Measurements from ENCODE around the gene ZNF276. TPM values are rescaled to one million over a fixed set of nuclear protein-coding genes. Genes with fewer than 3 reads are reported as not detected.

Gene ZNF276
- total and polyA plus RNA-seq, 2 of the 8 experiments (the other 6 are each of a cell fraction or from before 2014, with no cell fraction given): 6.4 to 9.3 TPM

- no peak overlapping the region for H2AK5ac ChIP-seq (ENCODE audit: low read depth, low read length)
- DNase-seq (ENCODE audit: low read depth in 1 of 2, low spot score in 2 of 2) (no peak), FAIRE-seq (no peak)
- H4K5ac ChIP-seq (ENCODE audit: insufficient read length, low read depth, low read length): no peak overlapping the region
- peaks cover 0 to 11% of the 10 kb centered on the region in 2 experiments; a peak in 1 of 4 replicates for H3K79me2 ChIP-seq (ENCODE audit: control insufficient read depth in 1 of 2, insufficient read depth in 2 of 2, low read length in 2 of 2)
- H3K4me1 ChIP-seq (replicated peaks in 1 of 4; ENCODE audit: control insufficient read depth in 3 of 4, insufficient read depth in 4 of 4, low read length in 3 of 4): peaks cover 0 to 7% (median 2%) of the 10 kb centered on the region in 4 experiments; a peak in 4 of 7 replicates
- no peak overlapping the region for H2BK120ac ChIP-seq (replicated peaks; ENCODE audit: low read depth, low read length)
- H3K79me1 ChIP-seq (ENCODE audit: low read depth, low read length): peaks cover 11% of the 10 kb centered on the region
- ChIA-PET CTCF (ENCODE audit: partially characterized antibody) (interaction anchor here (1.7 to 2.6 kb wide), 2 partner anchors 11 to 65 kb away, joined by 5 to 16 read pairs; no protein-coding TSS in a partner anchor), POLR2A (ENCODE audit: partially characterized antibody) (interaction anchor here (0.5 to 4.8 kb wide), 5 partner anchors 11 to 127 kb away, joined by 3 to 59 read pairs (median 4); partner anchors contain the start of gene SPATA2L)
- H3K56ac ChIP-seq (replicated peaks; ENCODE audit: insufficient read length, low read depth, low read length): no peak overlapping the region
- peaks cover 6% of the 10 kb centered on the region; the same call in 1 of the 2 replicates for H3K23me2 ChIP-seq (ENCODE audit: low read depth, low read length)
- no peak overlapping the region for H2BK20ac ChIP-seq (ENCODE audit: low read length)
- H3K4me2 ChIP-seq (ENCODE audit: insufficient read depth in 1 of 2, low read depth in 2 of 2, low read length in 2 of 2): no peak overlapping the region; a peak in 1 of 4 replicates
- H3K9ac ChIP-seq (replicated peaks in 1 of 4; ENCODE audit: extremely low read depth in 1 of 4, low read depth in 3 of 4, low read length in 3 of 4): no peak overlapping the region
- no peaks in the 10 kb centered on the region for H3K27me3 ChIP-seq (replicated peaks in 1 of 4; ENCODE audit: control insufficient read depth in 3 of 4, extremely low read depth in 1 of 4, insufficient read depth in 3 of 4, low read length in 3 of 4)
- H2AFZ ChIP-seq (ENCODE audit: low read length): no peak overlapping the region
- no peak overlapping the region for H2BK5ac ChIP-seq (ENCODE audit: low read depth, low read length)
- no peak overlapping the region for H2BK12ac ChIP-seq (ENCODE audit: low read depth, low read length)
- H3K14ac ChIP-seq (ENCODE audit: insufficient read length): no peak overlapping the region
- no peak overlapping the region for H4K91ac ChIP-seq (replicated peaks; ENCODE audit: insufficient read length, low read length)
- peaks cover under 1 to 28% (median 17%) of the 10 kb centered on the region in 4 experiments; a peak in 7 of 8 replicates for H3K36me3 ChIP-seq (ENCODE audit: control insufficient read depth in 2 of 4, insufficient read depth in 4 of 4, low read length in 3 of 4)
- H3K18ac ChIP-seq (ENCODE audit: extremely low read depth, low read length): no peak overlapping the region
- peaks cover 0 to 12% of the 10 kb centered on the region in 2 experiments for H4K20me1 ChIP-seq (replicated peaks in 1 of 2; ENCODE audit: control insufficient read depth in 1 of 2, insufficient read depth in 2 of 2, low read length in 2 of 2)
- no peak overlapping the region for H3K23ac ChIP-seq (ENCODE audit: insufficient read length)
- H3K4me3 ChIP-seq (ENCODE audit: extremely low read depth in 1 of 4, insufficient read depth in 2 of 4, low read depth in 3 of 4, low read length in 4 of 4): no peak overlapping the region
- peak overlapping the region; percentile 39; the same call in 1 of the 2 replicates for H4K8ac ChIP-seq (ENCODE audit: extremely low read depth, insufficient read depth, low read length)
- H3K27ac ChIP-seq (ENCODE audit: low read depth, low read length): no peak overlapping the region
- H2BK15ac ChIP-seq (ENCODE audit: low read length): no peak overlapping the region
- no peak overlapping the region for H3K4ac ChIP-seq (replicated peaks; ENCODE audit: insufficient read length, low read depth, low read length)
- peaks cover 11 to 15% of the 10 kb centered on the region in 2 experiments for H3K9me3 ChIP-seq (ENCODE audit: insufficient read depth in 2 of 2, low read depth in 1 of 2, low read length in 1 of 2)
- WGBS, 2 experiments (ENCODE audit: extremely low coverage in 1 of 2, insufficient coverage in 1 of 2, insufficient read length in 1 of 2, insufficient replicate concordance in 2 of 2, low coverage in 1 of 2, low lambda C conversion rate in 2 of 2, missing lambda C conversion rate in 1 of 2): 90% methylated on average over 5 of the region's 5 CpGs; no CpG with 5 or more reads in 1 of the 2 experiments
- TF ChIP-seq SAP30 (IDR thresholded peaks at IDR 0.05; ENCODE audit: insufficient read depth, insufficient replicate concordance, low read length) (no peak), CHD2 (IDR thresholded peaks at IDR 0.05; ENCODE audit: low read length) (no peak), CEBPB (IDR thresholded peaks at IDR 0.05; ENCODE audit: low read depth, low read length) (no peak), BRCA1 (IDR thresholded peaks at IDR 0.05; ENCODE audit: low read depth, low read length) (no peak), CBX5 (IDR thresholded peaks at IDR 0.05; ENCODE audit: low read depth, low read length) (no peak), TEAD4 (IDR thresholded peaks at IDR 0.05; ENCODE audit: low read depth, low read length) (no peak), KDM5A (IDR thresholded peaks at IDR 0.05; ENCODE audit: low read length) (no peak), RFX5 (IDR thresholded peaks at IDR 0.05; ENCODE audit: borderline replicate concordance, low read depth, low read length) (no peak), USF2 (IDR thresholded peaks at IDR 0.05; ENCODE audit: low read length) (no peak), TBP (IDR thresholded peaks at IDR 0.05; ENCODE audit: low read depth, low read length) (no peak), SP4 (IDR thresholded peaks at IDR 0.05; ENCODE audit: low read length) (no peak)
Observed at GRCh38 chr16:89688395-89688794, 32.9 kb upstream of the ZNF276 start.

All from H1 (cell line).